Cardiac septum (tissue), 1 donor: ENCODE results near the gene RRM1. TPM values are rescaled to one million over a fixed set of nuclear protein-coding genes. Genes with fewer than 3 reads are reported as not detected.

Experiments used
- DNase-seq: peaks from one replicate; pipeline ENCODE4 v3.0.0-alpha.2; 2020; ENCODE audit warnings: low spot score
- intact Hi-C: fragments of 100-400 bp; cut with DNase I; formaldehyde crosslinking; loops from one replicate; pipeline ENCODE4 v1.14.0; 2022
- total RNA-seq: library from RNA; stranded (reverse); fragmentation: NEBNext Ultra II Directional; extraction: Animal tissue kit (Norgen Biotek cat#: 25700); gene quantifications from one replicate; pipeline ENCODE4 v1.2.1, GENCODE V29; 2021
- donor health status: DM: no; HTN: no; CAD: no.

The RRM1 gene
- total RNA-seq, 1 donor from 2014 or later, result 33.9 TPM

DNA sequence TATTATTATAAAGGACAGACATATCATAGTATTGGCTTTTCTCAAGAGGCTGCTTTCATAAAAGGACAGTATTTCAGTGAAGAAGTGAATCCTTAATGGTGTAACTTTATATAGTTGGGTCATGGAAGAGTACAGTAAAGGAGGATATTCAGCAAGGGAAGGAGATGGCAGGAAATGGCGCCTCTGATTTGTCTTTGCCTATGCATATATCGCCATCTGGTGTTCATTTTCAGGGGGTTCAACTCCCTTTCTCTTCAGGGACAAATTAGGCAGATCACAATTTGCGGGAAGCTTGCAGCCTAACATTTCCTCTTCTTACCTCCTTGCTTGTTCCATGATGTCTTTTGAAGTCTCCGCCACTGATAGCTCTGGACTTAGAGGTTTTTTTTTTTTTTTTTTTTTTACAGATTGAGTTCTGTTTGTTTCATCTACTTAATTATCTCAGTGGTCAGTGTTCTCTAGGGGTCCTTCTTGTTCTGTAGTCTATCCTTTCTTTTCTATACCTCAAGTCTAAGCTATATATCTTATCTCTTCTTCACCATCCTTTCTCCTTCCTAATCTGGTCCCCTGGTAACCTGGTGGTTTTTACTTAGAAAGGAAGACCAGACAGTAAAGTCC, 21.8 kb upstream of the RRM1 start:
- DNase-seq, result no peak
- intact Hi-C loops, result loop anchor here (1.0 kb wide), 2 partner anchors 217 to 223 kb away; partner anchors contain the start of gene STIM1

DNA sequence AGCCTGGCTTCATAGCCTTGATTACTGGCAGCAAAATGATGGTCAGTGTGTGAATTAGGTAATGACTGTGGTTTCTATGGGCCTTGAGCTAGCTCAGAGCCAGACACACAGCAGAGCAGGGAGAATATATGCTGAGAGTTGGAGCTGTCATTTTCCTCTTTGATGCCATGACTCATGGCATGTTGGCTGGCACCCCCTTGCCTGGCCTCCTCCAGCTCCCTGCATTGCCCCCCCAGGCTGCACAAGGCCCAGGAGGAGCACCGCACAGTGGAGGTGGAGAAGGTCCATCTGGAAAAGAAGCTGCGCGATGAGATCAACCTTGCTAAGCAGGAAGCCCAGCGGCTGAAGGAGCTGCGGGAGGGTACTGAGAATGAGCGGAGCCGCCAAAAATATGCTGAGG, 20.3 kb upstream of the RRM1 start:
- intact Hi-C loops, result no loop called here
- no peak for DNase-seq

DNA sequence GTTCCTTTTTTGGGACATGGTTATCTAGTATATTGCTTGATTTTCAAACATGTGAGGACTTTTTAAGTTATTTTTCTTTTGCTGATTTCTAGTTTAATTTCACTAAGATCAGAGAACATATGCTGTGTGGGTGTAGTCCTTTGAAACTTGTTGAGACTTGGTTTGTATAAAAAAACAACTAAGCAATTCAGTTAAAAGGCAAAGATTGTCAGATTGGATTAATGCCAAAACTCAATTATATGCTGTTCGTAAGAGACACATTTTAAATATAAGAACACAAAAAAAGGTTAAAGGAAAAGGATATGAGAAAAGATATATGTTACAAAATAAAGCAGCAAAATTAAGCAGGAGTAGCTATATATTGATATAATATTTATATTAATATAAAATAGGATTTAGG, 17.8 kb upstream of the RRM1 start:
- intact Hi-C loops, result no loop called here
- DNase-seq, result no peak

DNA sequence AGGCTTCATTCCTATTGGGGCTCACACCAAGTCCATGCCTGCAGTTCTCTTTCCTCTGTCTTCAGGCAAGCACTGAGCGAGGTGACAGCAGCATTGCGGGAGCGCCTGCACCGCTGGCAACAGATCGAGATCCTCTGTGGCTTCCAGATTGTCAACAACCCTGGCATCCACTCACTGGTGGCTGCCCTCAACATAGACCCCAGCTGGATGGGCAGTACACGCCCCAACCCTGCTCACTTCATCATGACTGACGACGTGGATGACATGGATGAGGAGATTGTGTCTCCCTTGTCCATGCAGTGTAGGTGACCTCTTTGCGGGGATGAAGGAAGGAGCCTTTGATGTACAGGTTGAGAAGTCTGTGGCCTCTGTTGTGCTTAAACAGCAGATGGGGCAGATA, 11.4 kb upstream of the RRM1 start:
- no peak for DNase-seq
- intact Hi-C loops, result no loop called here

GRCh38 chr11:4084406-4085125, 10.0 kb upstream of the RRM1 start:
- intact Hi-C loops, result no loop called here
- no peak for DNase-seq

DNA sequence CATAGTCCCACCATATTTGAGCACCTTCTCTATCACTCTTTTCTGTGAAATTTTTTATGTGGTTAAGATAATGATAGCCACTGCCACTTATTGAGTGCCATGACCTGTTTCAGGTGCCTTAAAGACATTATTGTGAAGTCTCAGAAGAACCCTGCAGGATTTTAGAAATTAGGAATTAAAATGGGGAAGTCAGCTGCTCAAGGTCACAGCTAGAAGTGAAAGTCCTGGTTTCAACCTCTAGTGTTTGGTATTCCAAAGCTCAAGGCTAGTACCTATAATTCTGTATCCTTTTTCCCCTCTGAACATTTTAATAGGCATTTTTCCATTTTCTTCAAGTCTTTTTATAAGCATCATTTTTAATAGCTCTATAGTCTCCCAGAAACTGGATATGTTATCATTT, 9.0 kb upstream of the RRM1 start:
- intact Hi-C loops, result no loop called here
- DNase-seq, result no peak

- DNase-seq, result no peak
- intact Hi-C loops, result no loop called here
Observed at GRCh38 chr11:4086575-4087353, 7.8 kb upstream of the RRM1 start.

DNA sequence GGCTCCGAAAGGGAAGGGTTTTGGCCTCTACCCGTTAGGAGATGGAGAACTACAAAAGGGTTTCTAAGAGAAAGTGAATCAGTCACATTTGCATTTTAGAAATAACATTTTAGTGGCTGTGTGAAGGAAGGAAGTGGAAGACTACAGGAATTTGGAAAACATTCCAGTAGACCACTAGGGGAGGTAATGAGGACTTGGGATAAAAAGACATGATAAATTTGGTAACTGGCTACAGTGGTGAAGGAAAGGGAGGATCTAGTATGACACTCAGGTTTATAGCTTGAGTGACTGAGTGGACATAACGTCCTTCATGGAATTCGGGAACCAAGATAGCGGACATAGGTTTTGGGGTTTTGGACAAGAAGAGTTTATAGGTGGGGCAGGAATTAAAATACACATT, 7.0 kb upstream of the RRM1 start:
- intact Hi-C loops, result no loop called here
- DNase-seq, result no peak

DNA sequence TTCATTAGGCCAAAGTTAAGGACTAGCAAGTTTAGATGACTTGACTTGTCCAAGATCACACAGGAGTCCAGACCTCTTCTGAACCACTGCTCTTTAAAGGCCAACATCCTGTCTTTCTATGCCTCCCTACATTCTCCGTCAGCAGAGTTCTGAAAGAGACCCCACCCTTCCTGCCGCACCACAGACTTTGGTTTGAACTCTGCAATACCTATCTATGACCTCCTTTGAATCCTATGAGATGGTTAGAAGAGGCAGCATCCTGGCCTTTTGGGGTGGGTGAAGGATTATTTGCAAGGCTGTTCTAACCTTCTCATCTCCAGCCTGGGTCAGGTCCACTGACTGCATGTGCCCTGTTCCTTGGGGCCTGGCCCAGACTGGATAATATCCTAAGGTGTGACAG, 4.3 kb upstream of the RRM1 start:
- intact Hi-C loops, result no loop called here
- DNase-seq, result no peak

- intact Hi-C loops, result no loop called here
- no peak for DNase-seq
Observed at GRCh38 chr11:4092026-4092425, 2.6 kb upstream of the RRM1 start.

DNA sequence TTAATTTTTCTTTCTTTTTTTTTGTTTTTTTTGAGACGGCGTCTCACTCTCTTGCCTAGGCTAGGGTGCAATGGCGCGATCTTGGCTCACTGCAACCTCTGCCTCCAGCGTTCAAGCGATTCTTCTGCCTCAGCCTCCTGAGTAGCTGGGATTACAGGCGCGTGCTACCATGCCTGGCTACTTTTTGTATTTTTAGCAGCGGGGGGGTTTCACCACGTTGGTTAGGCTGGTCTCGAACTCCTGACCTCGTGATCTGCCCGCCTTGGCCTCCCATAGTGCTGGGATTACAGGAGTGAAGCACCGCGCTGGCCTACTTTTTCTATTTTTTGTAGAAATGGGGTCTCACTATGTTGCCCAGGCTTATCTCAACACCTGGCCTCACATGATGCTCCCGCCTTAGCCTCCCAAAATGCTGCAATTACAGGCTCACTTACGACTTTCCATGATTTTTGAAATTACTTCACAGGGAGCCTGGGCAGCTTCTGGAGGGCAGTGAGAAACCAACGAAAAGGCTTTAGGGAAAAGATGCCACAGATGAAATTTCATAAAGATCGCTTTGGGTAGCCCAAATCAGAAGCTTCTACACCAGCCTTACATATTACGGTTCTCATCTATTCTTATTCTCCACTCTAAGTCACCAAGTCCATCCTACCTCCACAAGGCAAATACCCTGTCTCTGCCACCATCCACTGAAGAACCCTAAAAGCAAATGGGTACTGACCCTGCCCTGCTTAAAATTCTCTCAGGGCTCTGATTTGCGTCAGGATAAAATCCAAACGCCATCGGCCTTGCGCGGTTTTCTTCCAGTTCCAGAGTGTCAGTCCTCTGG, 866 bp upstream of the RRM1 start:
- no peak for DNase-seq
- intact Hi-C loops, result no loop called here

- intact Hi-C loops, result no loop called here
- DNase-seq, result no peak
Observed at GRCh38 chr11:4095509-4096230, 1.1 kb downstream of the RRM1 start.

GRCh38 chr11:4098026-4098621, 3.5 kb downstream of the RRM1 start:
- no peak for DNase-seq
- intact Hi-C loops, result no loop called here

DNA sequence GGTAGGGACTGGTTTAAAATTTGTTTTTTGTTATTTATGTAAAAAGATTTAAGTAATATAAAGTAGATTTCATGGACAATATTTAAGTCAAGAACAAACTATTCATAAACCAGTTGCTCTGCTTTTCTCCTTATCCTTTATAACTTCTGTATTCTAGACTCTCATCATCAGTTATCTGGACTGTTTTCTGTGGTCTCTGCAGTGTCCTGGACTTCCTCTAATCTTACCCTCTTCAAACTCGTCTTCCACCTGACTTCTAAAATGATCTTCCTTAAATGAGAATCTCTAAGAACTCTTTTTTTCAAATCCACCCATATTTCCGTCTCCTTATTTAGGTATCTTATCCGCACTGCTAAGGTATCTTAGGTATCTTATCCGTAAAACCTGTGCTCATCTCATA, 8.1 kb downstream of the RRM1 start:
- intact Hi-C loops, result no loop called here
- DNase-seq, result no peak

- intact Hi-C loops, result no loop called here
- no peak for DNase-seq
Observed at GRCh38 chr11:4103269-4103668, 8.7 kb downstream of the RRM1 start.

GRCh38 chr11:4105916-4106315, 11.3 kb downstream of the RRM1 start:
- DNase-seq, result no peak
- intact Hi-C loops, result no loop called here

- no peak for DNase-seq
- intact Hi-C loops, result no loop called here
Observed at GRCh38 chr11:4111834-4112233, 17.2 kb downstream of the RRM1 start.

GRCh38 chr11:4115128-4115527, 20.5 kb downstream of the RRM1 start:
- intact Hi-C loops, result no loop called here

DNA sequence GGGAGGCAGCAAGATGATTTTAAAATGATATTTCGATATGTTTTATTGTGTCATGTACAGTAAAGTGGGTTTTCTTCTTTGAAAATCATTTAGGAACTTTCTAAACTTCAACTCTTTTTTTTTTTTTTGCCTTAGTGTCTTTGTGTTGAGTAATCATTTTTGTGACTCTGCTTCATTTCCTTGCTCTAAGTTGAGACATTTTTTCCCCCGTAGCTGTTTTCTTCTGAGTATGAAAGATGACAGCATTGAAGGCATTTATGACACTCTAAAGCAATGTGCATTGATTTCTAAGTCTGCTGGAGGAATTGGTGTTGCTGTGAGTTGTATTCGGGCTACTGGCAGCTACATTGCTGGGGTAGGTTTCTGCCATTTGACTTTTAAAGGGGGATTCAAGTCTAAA, 23.5 kb downstream of the RRM1 start:
- intact Hi-C loops, result no loop called here
- no peak for DNase-seq

More at GRCh38 chr11:4115128-4115527, 20.5 kb downstream of the RRM1 start:
- no peak for DNase-seq
